H1 (cell line): ENCODE measurements around the gene CAB39L. TPM values are rescaled to one million over a fixed set of nuclear protein-coding genes. Genes with fewer than 3 reads are reported as not detected.

Source experiments
- CTCF ChIA-PET: fragments of 300-600 bp; sonication (Branson Sonifier 250); formaldehyde crosslinking; loops from one replicate; lab custom pipeline; 2021; ENCODE audit not compliant: partially characterized antibody; lab: Charles Lee
- POLR2A ChIA-PET: fragments of 300-600 bp; sonication (Branson Sonifier 250); formaldehyde crosslinking; loops from one replicate; lab custom pipeline; 2021; ENCODE audit warnings: inconsistent platforms; ENCODE audit not compliant: partially characterized antibody; lab: Charles Lee
- DNase-seq, 2 experiments: peaks; one replicate each; pipeline versions ENCODE4 v3.0.0 to v3.0.0-alpha.2; 2010 to 2022; ENCODE audit warnings: low spot score in 2 of 2, low read depth in 1 of 2, mixed read lengths in 1 of 2
- FAIRE-seq: peaks from 2 replicates; lab custom pipeline; 2011; peaks lifted over from hg19 to GRCh38; lab: Jason Lieb, UNC
- H2AFZ ChIP-seq: 2 replicates; pipeline ENCODE4 v1.8.1; 2012; ENCODE audit warnings: low read length, inconsistent platforms
- H2AK5ac ChIP-seq: 2 replicates; pipeline ENCODE4 v1.6.1; 2013; ENCODE audit warnings: low read depth, low read length
- H2BK120ac ChIP-seq: replicated peaks from 2 replicates; pipeline ENCODE3; 2013; ENCODE audit warnings: low read depth, low read length, inconsistent platforms
- H2BK12ac ChIP-seq: 2 replicates; pipeline ENCODE4 v1.6.1; 2013; ENCODE audit warnings: low read depth, low read length
- H2BK15ac ChIP-seq: 2 replicates; pipeline ENCODE4 v1.6.1; 2013; ENCODE audit warnings: low read length
- H2BK20ac ChIP-seq: 2 replicates; pipeline ENCODE4 v1.6.1; 2013; ENCODE audit warnings: low read length
- H2BK5ac ChIP-seq: 2 replicates; pipeline ENCODE4 v1.6.1; 2013; ENCODE audit warnings: low read depth, low read length
- H3K14ac ChIP-seq: 2 replicates; pipeline ENCODE4 v1.6.1; 2013; ENCODE audit warnings: inconsistent platforms; ENCODE audit not compliant: insufficient read length
- H3K18ac ChIP-seq: 2 replicates; pipeline ENCODE4 v1.6.1; 2013; ENCODE audit warnings: low read length; ENCODE audit errors: extremely low read depth
- H3K23ac ChIP-seq: 2 replicates; pipeline ENCODE4 v1.6.1; 2013; ENCODE audit warnings: inconsistent platforms; ENCODE audit not compliant: insufficient read length
- H3K23me2 ChIP-seq: 2 replicates; pipeline ENCODE4 v1.6.1; 2013; ENCODE audit warnings: low read depth, low read length
- H3K27ac ChIP-seq: 2 replicates; pipeline ENCODE4 v1.6.1; 2011; ENCODE audit warnings: low read depth, low read length, inconsistent platforms
- H3K27me3 ChIP-seq, 4 experiments: replicated peaks in 1 of 4; 1 replicate in 1 of 4; 2 replicates in 3 of 4; pipeline versions ENCODE4 v1.6.1 to v1.8.1; 2011 to 2013; ENCODE audit warnings: low read length in 3 of 4, mild to moderate bottlenecking in 3 of 4, inconsistent platforms in 2 of 4, mixed read lengths in 2 of 4, moderate library complexity in 1 of 4; ENCODE audit not compliant: control insufficient read depth in 3 of 4, insufficient read depth in 3 of 4; ENCODE audit errors: extremely low read depth in 1 of 4
- H3K36me3 ChIP-seq, 4 experiments: 2 replicates each; pipeline versions ENCODE4 v1.6.1 to v1.8.1; 2011 to 2013; ENCODE audit warnings: mild to moderate bottlenecking in 4 of 4, low read length in 3 of 4, moderate library complexity in 2 of 4, control low read depth in 1 of 4, inconsistent platforms in 1 of 4; ENCODE audit not compliant: insufficient read depth in 4 of 4, control insufficient read depth in 2 of 4
- H3K4ac ChIP-seq: replicated peaks from 2 replicates; pipeline ENCODE3; 2013; ENCODE audit warnings: low read length, low read depth, mixed read lengths, inconsistent platforms; ENCODE audit not compliant: insufficient read length
- H3K4me1 ChIP-seq, 4 experiments: replicated peaks in 1 of 4; 1 replicate in 1 of 4; 2 replicates in 3 of 4; pipeline versions ENCODE4 v1.6.1 to v1.8.1; 2011 to 2013; ENCODE audit warnings: low read length in 3 of 4, inconsistent platforms in 2 of 4, mixed read lengths in 1 of 4; ENCODE audit not compliant: insufficient read depth in 4 of 4, control insufficient read depth in 3 of 4
- H3K4me2 ChIP-seq, 2 experiments: 2 replicates each; pipeline versions ENCODE4 v1.6.1 to v1.8.1; 2011 to 2013; ENCODE audit warnings: low read depth in 2 of 2, low read length in 2 of 2, control low read depth in 1 of 2, inconsistent platforms in 1 of 2, mild to moderate bottlenecking in 1 of 2; ENCODE audit not compliant: insufficient read depth in 1 of 2
- H3K4me3 ChIP-seq, 4 experiments: fragments of 200-600, 300-600 bp in 1 of 4; sonication (generic), shearing (Covaris generic), sonication (Bioruptor Twin) in 1 of 4; 2 replicates each; pipeline versions ENCODE4 v1.5.1 to v1.8.1; 2011 to 2016; ENCODE audit warnings: low read length in 4 of 4, low read depth in 3 of 4, control low read depth in 2 of 4, inconsistent platforms in 2 of 4, mild to moderate bottlenecking in 2 of 4, mixed read lengths in 1 of 4, moderate library complexity in 1 of 4; ENCODE audit not compliant: insufficient read depth in 2 of 4; ENCODE audit errors: extremely low read depth in 1 of 4
- H3K56ac ChIP-seq: replicated peaks from 2 replicates; pipeline ENCODE3; 2013; ENCODE audit warnings: low read depth, mild to moderate bottlenecking, mixed read lengths, low read length, inconsistent platforms; ENCODE audit not compliant: insufficient read length
- H3K79me1 ChIP-seq: 2 replicates; pipeline ENCODE4 v1.6.1; 2013; ENCODE audit warnings: low read depth, low read length, control low read depth
- H3K79me2 ChIP-seq, 2 experiments: 2 replicates each; pipeline versions ENCODE4 v1.6.1 to v1.8.1; 2012 to 2013; ENCODE audit warnings: low read length in 2 of 2, mild to moderate bottlenecking in 2 of 2, inconsistent platforms in 1 of 2; ENCODE audit not compliant: insufficient read depth in 2 of 2, control insufficient read depth in 1 of 2
- H3K9ac ChIP-seq, 4 experiments: replicated peaks in 1 of 4; 1 replicate in 1 of 4; 2 replicates in 3 of 4; pipeline versions ENCODE4 v1.6.1 to v1.8.1; 2011 to 2013; ENCODE audit warnings: low read depth in 3 of 4, low read length in 3 of 4, control low read depth in 2 of 4, mild to moderate bottlenecking in 2 of 4, moderate library complexity in 2 of 4, inconsistent platforms in 1 of 4; ENCODE audit errors: extremely low read depth in 1 of 4
- H3K9me3 ChIP-seq, 2 experiments: 2 replicates each; pipeline versions ENCODE4 v1.6.1 to v1.8.1; 2012 to 2013; ENCODE audit warnings: mild to moderate bottlenecking in 2 of 2, moderate library complexity in 2 of 2, control low read depth in 1 of 2, inconsistent platforms in 1 of 2, low read depth in 1 of 2, low read length in 1 of 2, mixed read lengths in 1 of 2; ENCODE audit not compliant: insufficient read depth in 2 of 2
- H4K20me1 ChIP-seq, 2 experiments: replicated peaks in 1 of 2; 2 replicates each; pipeline versions ENCODE3 to v1.8.1; 2011 to 2013; ENCODE audit warnings: inconsistent platforms in 2 of 2, low read length in 2 of 2, mild to moderate bottlenecking in 1 of 2; ENCODE audit not compliant: insufficient read depth in 2 of 2, control insufficient read depth in 1 of 2
- H4K5ac ChIP-seq: 2 replicates; pipeline ENCODE4 v1.6.1; 2013; ENCODE audit warnings: low read length, low read depth, mixed read lengths, inconsistent platforms; ENCODE audit not compliant: insufficient read length
- H4K8ac ChIP-seq: 2 replicates; pipeline ENCODE4 v1.8.0; 2013; ENCODE audit warnings: mild to moderate bottlenecking, moderate library complexity, low read length, inconsistent platforms; ENCODE audit not compliant: insufficient read depth; ENCODE audit errors: extremely low read depth
- H4K91ac ChIP-seq: replicated peaks from 2 replicates; pipeline ENCODE3; 2013; ENCODE audit warnings: low read length, mixed read lengths, inconsistent platforms; ENCODE audit not compliant: insufficient read length
- CEBPB ChIP-seq: IDR thresholded peaks from 2 replicates; pipeline ENCODE4 v1.6.1; 2012; ENCODE audit warnings: low read depth, low read length
- CTBP2 ChIP-seq: IDR thresholded peaks from 2 replicates; pipeline ENCODE4 v1.7.0; 2011; ENCODE audit warnings: borderline replicate concordance, mild to moderate bottlenecking, moderate library complexity, mixed read lengths, low read length; ENCODE audit not compliant: insufficient read depth, insufficient read length
- HDAC6 ChIP-seq: IDR thresholded peaks from one replicate; pipeline ENCODE4 v1.7.1; 2012; ENCODE audit warnings: low read depth, mild to moderate bottlenecking, inconsistent platforms, low read length, moderate library complexity
- KDM1A ChIP-seq: fragments of 200-600, 300-600 bp; sonication (generic); IDR thresholded peaks from 2 replicates; pipeline ENCODE4 v1.7.1; 2016; ENCODE audit warnings: mild to moderate bottlenecking, low read length, borderline replicate concordance
- PHF8 ChIP-seq: fragments of 200-600 bp; sonication (generic); conservative IDR thresholded peaks from 2 replicates; pipeline ENCODE4 v1.7.1; 2012; ENCODE audit warnings: low read depth, mild to moderate bottlenecking, inconsistent platforms, low read length, moderate library complexity
- POLR2A ChIP-seq, 2 experiments: IDR thresholded peaks; 1 replicate in 1 of 2; 2 replicates in 1 of 2; pipeline ENCODE4 v1.6.1; 2011; ENCODE audit warnings: low read depth in 2 of 2, low read length in 2 of 2, mild to moderate bottlenecking in 2 of 2; ENCODE audit errors: control extremely low read depth in 1 of 2
- POU5F1 ChIP-seq: IDR thresholded peaks from 2 replicates; pipeline ENCODE4 v1.6.1; 2011; ENCODE audit warnings: low read depth, mild to moderate bottlenecking, low read length, moderate library complexity
- RAD21 ChIP-seq, 2 experiments: IDR thresholded peaks in 1 of 2; conservative IDR thresholded peaks in 1 of 2; 2 replicates each; pipeline ENCODE4 v1.6.1; 2011; ENCODE audit warnings: low read depth in 2 of 2, low read length in 2 of 2, improper control_type of control experiment in 1 of 2, inconsistent platforms in 1 of 2, mild to moderate bottlenecking in 1 of 2, moderate library complexity in 1 of 2
- SAP30 ChIP-seq: fragments of 300-600 bp; sonication (generic); IDR thresholded peaks from 2 replicates; pipeline ENCODE4 v1.7.1; 2012; ENCODE audit warnings: low read length, moderate library complexity, mild to moderate bottlenecking, inconsistent platforms; ENCODE audit not compliant: insufficient read depth, insufficient replicate concordance
- SIRT6 ChIP-seq: IDR thresholded peaks from one replicate; pipeline ENCODE4 v1.7.1; 2012; ENCODE audit warnings: low read length, inconsistent platforms
- SUZ12 ChIP-seq: fragments of 200-600 bp; sonication (generic); IDR thresholded peaks from 2 replicates; pipeline ENCODE4 v1.6.1; 2012; ENCODE audit warnings: mild to moderate bottlenecking, inconsistent platforms, low read length, moderate library complexity, mixed read lengths
- TEAD4 ChIP-seq: IDR thresholded peaks from 2 replicates; pipeline ENCODE4 v1.6.1; 2012; ENCODE audit warnings: low read depth, low read length, inconsistent platforms, mixed read lengths
- ZNF274 ChIP-seq: IDR thresholded peaks from 2 replicates; pipeline ENCODE4 v1.7.0; 2012; ENCODE audit warnings: low read length, borderline replicate concordance; ENCODE audit errors: extremely low read depth
- WGBS, 2 experiments: shearing (Covaris generic) in 1 of 2; methylation state at CpG; one replicate each; pipeline versions ENCODE4 v1.1.6 to v1.1.7; 2013 to 2015; ENCODE audit warnings: low lambda C conversion rate in 2 of 2, mixed read lengths in 2 of 2, inconsistent platforms in 1 of 2, low coverage in 1 of 2, missing lambda C conversion rate in 1 of 2; ENCODE audit not compliant: insufficient replicate concordance in 2 of 2, insufficient coverage in 1 of 2, insufficient read length in 1 of 2; ENCODE audit errors: extremely low coverage in 1 of 2, missing lambda C conversion rate in 1 of 2; 5-methylcytosine and 5-hydroxymethylcytosine counted together
- polyA plus RNA-seq, 7 experiments: library from polyadenylated mRNA; depleted of rRNA in 3 of 7; stranded (reverse) in 5 of 7; unstranded in 2 of 7; fragments of >200 nt in 5 of 7; fragments of 200-250 nt in 2 of 7; gene quantifications; 1 replicate in 5 of 7; 2 replicates in 1 of 7; 4 replicates in 1 of 7; pipeline versions ENCODE4 v1.2.1 to v1.2.3, GENCODE V29; 2011 to 2013; ENCODE audit warnings: missing spikeins in 2 of 7, mixed read lengths in 2 of 7
- total RNA-seq: library from RNA; stranded (reverse); fragmentation: NEBNext Ultra II Directional; extraction: Animal tissue kit (Norgen Biotek cat#: 25700); gene quantifications from 2 replicates; pipeline ENCODE4 v1.2.1, GENCODE V29; 2021
- TF ChIP-seq, protein P1 (sequence below): IDR thresholded peaks from 2 replicates; pipeline ENCODE4 v1.6.1; 2012; ENCODE audit warnings: inconsistent platforms

Gene CAB39L
- total and polyA plus RNA-seq, 2 of the 8 experiments (the other 6 are each of a cell fraction or from before 2014, with no cell fraction given) = 2.5 to 4.8 TPM

DNA sequence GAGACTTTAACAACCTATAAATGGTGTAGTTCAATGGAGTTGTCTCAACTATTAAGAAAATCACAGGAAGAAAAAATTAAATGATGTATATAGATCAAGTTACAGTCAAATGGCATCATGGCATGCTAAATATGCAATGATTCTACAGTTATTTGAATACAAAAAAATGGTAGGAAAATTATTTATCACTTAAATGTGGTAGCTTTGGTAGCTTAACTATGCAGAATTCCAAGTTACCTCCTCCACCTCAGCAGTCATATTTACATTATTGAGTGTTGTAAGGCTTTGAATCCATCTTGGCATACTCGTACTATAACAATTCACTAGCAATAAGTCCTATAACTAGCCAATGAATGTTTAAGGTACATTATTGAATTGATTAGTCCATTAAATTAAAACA, 36.8 kb downstream of the CAB39L start:
- POLR2A ChIA-PET = no interaction called here
- Histone ChIP-seq H4K5ac (no peak overlapping the region), H2AFZ (no peak overlapping the region)
- no peak for TF ChIP-seq POU5F1
- no peak for TF ChIP-seq SUZ12
- no peak for TF ChIP-seq PHF8
- TF ChIP-seq POLR2A (IDR thresholded peaks at IDR 0.05; ENCODE audit: control extremely low read depth in 1 of 2, low read depth in 2 of 2, low read length in 2 of 2) = no peak
- no peak for TF ChIP-seq TEAD4
- no peak for TF ChIP-seq SAP30
- TF ChIP-seq KDM1A = no peak
- no peak for TF ChIP-seq CEBPB
- no peak for TF ChIP-seq CTBP2
- no peak for TF ChIP-seq RAD21 (IDR thresholded peaks at IDR 0.05 in 1 of 2, conservative IDR thresholded peaks at IDR 0.05 in 1 of 2; ENCODE audit: low read depth in 2 of 2, low read length in 2 of 2)
- TF ChIP-seq SIRT6 = no peak
- TF ChIP-seq ZNF274 = no peak
- TF ChIP-seq, protein P1, sequence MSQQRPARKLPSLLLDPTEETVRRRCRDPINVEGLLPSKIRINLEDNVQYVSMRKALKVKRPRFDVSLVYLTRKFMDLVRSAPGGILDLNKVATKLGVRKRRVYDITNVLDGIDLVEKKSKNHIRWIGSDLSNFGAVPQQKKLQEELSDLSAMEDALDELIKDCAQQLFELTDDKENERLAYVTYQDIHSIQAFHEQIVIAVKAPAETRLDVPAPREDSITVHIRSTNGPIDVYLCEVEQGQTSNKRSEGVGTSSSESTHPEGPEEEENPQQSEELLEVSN = no peak
- TF ChIP-seq HDAC6 = no peak

More for the DNA sequence above, 36.8 kb downstream of the CAB39L start:
- Histone ChIP-seq H3K36me3 (no peaks in the 10 kb centered on the region), H2BK20ac (no peak overlapping the region), H3K23me2 (no peaks in the 10 kb centered on the region), H4K8ac (no peak overlapping the region), H2BK12ac (no peak overlapping the region), H3K4ac (no peak overlapping the region), H3K79me1 (no peaks in the 10 kb centered on the region), H3K79me2 (no peaks in the 10 kb centered on the region), H4K91ac (no peak overlapping the region), H2AK5ac (no peak overlapping the region), H3K27me3 (peaks cover 14 to 32% (median 22%) of the 10 kb centered on the region in 4 experiments), H2BK15ac (no peak overlapping the region), H2BK120ac (no peak overlapping the region), H3K23ac (no peak overlapping the region), H4K20me1 (peaks cover 0 to 2% of the 10 kb centered on the region in 2 experiments), H3K4me1 (no peaks in the 10 kb centered on the region), H2BK5ac (no peak overlapping the region), H3K14ac (no peak overlapping the region), H3K4me2 (no peak overlapping the region), H3K18ac (no peak overlapping the region), H3K9ac (no peak overlapping the region), H3K9me3 (no peaks in the 10 kb centered on the region), H3K4me3 (no peak overlapping the region), H3K27ac (no peak overlapping the region), H3K56ac (no peak overlapping the region)
- WGBS, 2 experiments = 81% methylated on average over 1 of the region's 1 CpG; no CpG with 5 or more reads in 1 of the 2 experiments
- CTCF ChIA-PET = no interaction called here
- FAIRE-seq (no peak), DNase-seq (no peak)
